Activated T-helper 17 cell treated with anti-CD3 and anti-CD28 coated beads, Interleukin-2, amount 50 U/mL, for 72 hours (primary cell): ENCODE results near the gene PPFIBP1. TPM values are rescaled to one million over a fixed set of nuclear protein-coding genes. Genes with fewer than 3 reads are reported as not detected.
"Not testable (repeated sequence)": the region's sequence is repeated elsewhere in the genome, so short reads cannot be mapped to it uniquely, and the experiment has no call there.

Source experiments
- ATAC-seq: fragments of 150-1000 bp; cut with Tn5 transposase; replicated peaks from 2 replicates; pipeline ENCODE4 v1.10.0; 2021; ENCODE audit warnings: mild to moderate bottlenecking, moderate library complexity
- H3K27ac Mint-ChIP-seq: one replicate; pipeline ENCODE4 v1.8.0; 2022; ENCODE audit warnings: mixed read lengths
- H3K27me3 Mint-ChIP-seq: one replicate; pipeline ENCODE4 v1.8.0; 2022; ENCODE audit warnings: mixed read lengths
- H3K36me3 Mint-ChIP-seq: one replicate; pipeline ENCODE4 v1.8.0; 2022; ENCODE audit warnings: low read depth, mild to moderate bottlenecking, mixed read lengths
- H3K4me1 Mint-ChIP-seq: one replicate; pipeline ENCODE4 v1.8.0; 2022; ENCODE audit warnings: mixed read lengths
- H3K4me3 Mint-ChIP-seq: one replicate; pipeline ENCODE4 v1.8.0; 2022; ENCODE audit warnings: mild to moderate bottlenecking, mixed read lengths
- H3K9me3 Mint-ChIP-seq: one replicate; pipeline ENCODE4 v1.8.0; 2022; ENCODE audit warnings: mixed read lengths
- total RNA-seq, 2 donors: library from RNA; stranded (reverse); gene quantifications; one replicate each; pipeline ENCODE4 v1.2.3, GENCODE V29; 2022

Gene PPFIBP1
- total RNA-seq, 2 donors from 2014 or later: 13.8 to 21.8 TPM

- H3K36me3 Mint-ChIP-seq, H3K9me3 Mint-ChIP-seq, H3K27me3 Mint-ChIP-seq, H3K27ac Mint-ChIP-seq, H3K4me1 Mint-ChIP-seq, H3K4me3 Mint-ChIP-seq, ATAC-seq: not testable (repeated sequence)
Observed at GRCh38 chr12:27640566-27641200, 116.7 kb downstream of the PPFIBP1 start.

GRCh38 chr12:27642361-27642760, 118.4 kb downstream of the PPFIBP1 start:
- H3K4me3 Mint-ChIP-seq, H3K27ac Mint-ChIP-seq, ATAC-seq, H3K9me3 Mint-ChIP-seq, H3K27me3 Mint-ChIP-seq, H3K4me1 Mint-ChIP-seq, H3K36me3 Mint-ChIP-seq: not testable (repeated sequence)

GRCh38 chr12:27642892-27643291, 118.9 kb downstream of the PPFIBP1 start:
- H3K4me3 Mint-ChIP-seq, H3K27me3 Mint-ChIP-seq, H3K4me1 Mint-ChIP-seq, H3K9me3 Mint-ChIP-seq, ATAC-seq, H3K27ac Mint-ChIP-seq, H3K36me3 Mint-ChIP-seq: not testable (repeated sequence)

GRCh38 chr12:27644158-27644845, 120.3 kb downstream of the PPFIBP1 start:
- no peak for ATAC-seq
- no peaks in the 10 kb centered on the region for H3K9me3 Mint-ChIP-seq
- no peaks in the 10 kb centered on the region for H3K27me3 Mint-ChIP-seq
- H3K36me3 Mint-ChIP-seq: no peaks in the 10 kb centered on the region
- H3K4me3 Mint-ChIP-seq: no peak overlapping the region
- H3K4me1 Mint-ChIP-seq: no peaks in the 10 kb centered on the region
- H3K27ac Mint-ChIP-seq: no peak overlapping the region

GRCh38 chr12:27645671-27646070, 121.7 kb downstream of the PPFIBP1 start:
- Mint-ChIP-seq H3K9me3 (no peaks in the 10 kb centered on the region), H3K27me3 (no peaks in the 10 kb centered on the region), H3K27ac (no peak overlapping the region), H3K36me3 (no peaks in the 10 kb centered on the region), H3K4me1 (no peaks in the 10 kb centered on the region), H3K4me3 (no peak overlapping the region)
- no peak for ATAC-seq

GRCh38 chr12:27646149-27646548, 122.1 kb downstream of the PPFIBP1 start:
- Mint-ChIP-seq H3K9me3 (no peaks in the 10 kb centered on the region), H3K36me3 (no peaks in the 10 kb centered on the region), H3K27ac (no peak overlapping the region), H3K27me3 (no peaks in the 10 kb centered on the region), H3K4me3 (no peak overlapping the region), H3K4me1 (no peaks in the 10 kb centered on the region)
- ATAC-seq: no peak

- Mint-ChIP-seq H3K27me3 (no peaks in the 10 kb centered on the region), H3K36me3 (no peaks in the 10 kb centered on the region), H3K4me1 (peaks cover 3% of the 10 kb centered on the region), H3K4me3 (no peak overlapping the region), H3K9me3 (no peaks in the 10 kb centered on the region), H3K27ac (no peak overlapping the region)
- no peak for ATAC-seq
Observed at GRCh38 chr12:27650011-27650410, 126.0 kb downstream of the PPFIBP1 start.

GRCh38 chr12:27651201-27651600, 127.2 kb downstream of the PPFIBP1 start:
- H3K36me3 Mint-ChIP-seq: no peaks in the 10 kb centered on the region
- no peaks in the 10 kb centered on the region for H3K27me3 Mint-ChIP-seq
- peaks cover 3% of the 10 kb centered on the region for H3K4me1 Mint-ChIP-seq
- H3K4me3 Mint-ChIP-seq: no peak overlapping the region
- H3K27ac Mint-ChIP-seq: no peak overlapping the region
- H3K9me3 Mint-ChIP-seq: no peaks in the 10 kb centered on the region
- ATAC-seq: no peak

- ATAC-seq: no peak
- Mint-ChIP-seq H3K36me3 (no peaks in the 10 kb centered on the region), H3K27me3 (no peaks in the 10 kb centered on the region), H3K9me3 (no peaks in the 10 kb centered on the region), H3K4me1 (peaks cover 3% of the 10 kb centered on the region), H3K27ac (no peak overlapping the region), H3K4me3 (no peak overlapping the region)
Observed at GRCh38 chr12:27652174-27652763, 128.3 kb downstream of the PPFIBP1 start.

GRCh38 chr12:27653661-27654060, 129.7 kb downstream of the PPFIBP1 start:
- H3K27me3 Mint-ChIP-seq: no peaks in the 10 kb centered on the region
- H3K9me3 Mint-ChIP-seq: no peaks in the 10 kb centered on the region
- H3K36me3 Mint-ChIP-seq: no peaks in the 10 kb centered on the region
- no peak overlapping the region for H3K27ac Mint-ChIP-seq
- H3K4me3 Mint-ChIP-seq: no peak overlapping the region
- H3K4me1 Mint-ChIP-seq: peaks cover 3% of the 10 kb centered on the region
- ATAC-seq: no peak

GRCh38 chr12:27655476-27655875, 131.5 kb downstream of the PPFIBP1 start:
- H3K4me1 Mint-ChIP-seq, H3K27me3 Mint-ChIP-seq, H3K36me3 Mint-ChIP-seq, H3K9me3 Mint-ChIP-seq, ATAC-seq, H3K4me3 Mint-ChIP-seq, H3K27ac Mint-ChIP-seq: not testable (repeated sequence)

- no peak overlapping the region for H3K27ac Mint-ChIP-seq
- no peaks in the 10 kb centered on the region for H3K36me3 Mint-ChIP-seq
- no peak for ATAC-seq
- H3K4me1 Mint-ChIP-seq: peaks cover 3% of the 10 kb centered on the region
- no peak overlapping the region for H3K4me3 Mint-ChIP-seq
- H3K27me3 Mint-ChIP-seq: no peaks in the 10 kb centered on the region
- no peaks in the 10 kb centered on the region for H3K9me3 Mint-ChIP-seq
Observed at GRCh38 chr12:27657296-27657695, 133.3 kb downstream of the PPFIBP1 start.

GRCh38 chr12:27665704-27666103, 141.7 kb downstream of the PPFIBP1 start:
- H3K4me1 Mint-ChIP-seq: no peaks in the 10 kb centered on the region
- H3K27ac Mint-ChIP-seq: no peak overlapping the region
- no peak for ATAC-seq
- no peak overlapping the region for H3K4me3 Mint-ChIP-seq
- no peaks in the 10 kb centered on the region for H3K36me3 Mint-ChIP-seq
- H3K27me3 Mint-ChIP-seq: no peaks in the 10 kb centered on the region
- H3K9me3 Mint-ChIP-seq: no peaks in the 10 kb centered on the region

GRCh38 chr12:27666510-27666909, 142.5 kb downstream of the PPFIBP1 start:
- Mint-ChIP-seq H3K4me3 (no peak overlapping the region), H3K36me3 (no peaks in the 10 kb centered on the region), H3K9me3 (no peaks in the 10 kb centered on the region), H3K27me3 (no peaks in the 10 kb centered on the region), H3K4me1 (no peaks in the 10 kb centered on the region), H3K27ac (no peak overlapping the region)
- no peak for ATAC-seq

GRCh38 chr12:27667540-27667939, 143.5 kb downstream of the PPFIBP1 start:
- Mint-ChIP-seq H3K36me3 (no peaks in the 10 kb centered on the region), H3K27me3 (no peaks in the 10 kb centered on the region), H3K4me1 (no peaks in the 10 kb centered on the region), H3K9me3 (no peaks in the 10 kb centered on the region), H3K4me3 (no peak overlapping the region), H3K27ac (no peak overlapping the region)
- ATAC-seq: peak; percentile 98
